Neural crest cell (in vitro differentiated cells): ENCODE measurements around the gene LIN7A. TPM values are rescaled to one million over a fixed set of nuclear protein-coding genes. Genes with fewer than 3 reads are reported as not detected.

Source experiments
- DNase-seq: peaks from one replicate; pipeline ENCODE4 v3.0.0; 2021; ENCODE audit warnings: low read depth, mixed read lengths, low spot score
- H3K27ac Mint-ChIP-seq: one replicate; pipeline ENCODE4 v1.8.0; 2021; ENCODE audit warnings: mild to moderate bottlenecking, mixed read lengths; ENCODE audit not compliant: unreplicated experiment
- H3K27me3 Mint-ChIP-seq: 2 replicates; pipeline ENCODE4 v1.8.0; 2021; ENCODE audit warnings: low read depth, mild to moderate bottlenecking, mixed read lengths
- H3K36me3 Mint-ChIP-seq: 2 replicates; pipeline ENCODE4 v1.8.0; 2021; ENCODE audit warnings: low read depth, mild to moderate bottlenecking, mixed read lengths
- H3K4me1 Mint-ChIP-seq: 2 replicates; pipeline ENCODE4 v1.8.0; 2021; ENCODE audit warnings: mixed read lengths
- H3K4me3 Mint-ChIP-seq: one replicate; pipeline ENCODE4 v1.8.0; 2021; ENCODE audit warnings: mild to moderate bottlenecking, mixed read lengths
- H3K9me3 Mint-ChIP-seq: 2 replicates; pipeline ENCODE4 v1.8.0; 2021; ENCODE audit warnings: mixed read lengths
- CTCF ChIP-seq: fragments of 200-600 bp; sonication (generic); conservative IDR thresholded peaks from 2 replicates; pipeline ENCODE4 v1.5.0; 2021; ENCODE audit warnings: antibody characterized with exemption, mild to moderate bottlenecking
- total RNA-seq: library from RNA; stranded (reverse); gene quantifications from 2 replicates; pipeline ENCODE4 v1.2.1, GENCODE V29; 2021

The LIN7A gene
- total RNA-seq, 1 donor from 2014 or later, result 5.8 TPM

GRCh38 chr12:80805106-80805505 lies 132.6 kb downstream of the LIN7A start:
- Mint-ChIP-seq H3K9me3 (no peaks in the 10 kb centered on the region), H3K36me3 (no peaks in the 10 kb centered on the region), H3K27me3 (no peaks in the 10 kb centered on the region), H3K27ac (no peak overlapping the region), H3K4me1 (no peaks in the 10 kb centered on the region), H3K4me3 (no peak overlapping the region)
- no peak for DNase-seq
- TF ChIP-seq CTCF, result no peak

GRCh38 chr12:80802652-80803400 lies 134.9 kb downstream of the LIN7A start:
- TF ChIP-seq CTCF, result no peak
- Mint-ChIP-seq H3K4me3 (no peak overlapping the region), H3K9me3 (no peaks in the 10 kb centered on the region), H3K27ac (no peak overlapping the region), H3K27me3 (no peaks in the 10 kb centered on the region), H3K4me1 (no peaks in the 10 kb centered on the region), H3K36me3 (no peaks in the 10 kb centered on the region)
- no peak for DNase-seq

GRCh38 chr12:80798281-80798680 lies 139.5 kb downstream of the LIN7A start:
- H3K27me3 Mint-ChIP-seq, result no peaks in the 10 kb centered on the region
- no peaks in the 10 kb centered on the region for H3K9me3 Mint-ChIP-seq
- no peak for TF ChIP-seq CTCF
- peaks cover 15% of the 10 kb centered on the region for H3K4me1 Mint-ChIP-seq
- peak overlapping the region; percentile 10 for H3K27ac Mint-ChIP-seq
- no peak for DNase-seq
- H3K4me3 Mint-ChIP-seq, result no peak overlapping the region
- H3K36me3 Mint-ChIP-seq, result no peaks in the 10 kb centered on the region

- peaks cover 15% of the 10 kb centered on the region for H3K4me1 Mint-ChIP-seq
- TF ChIP-seq CTCF, result no peak
- no peak overlapping the region for H3K4me3 Mint-ChIP-seq
- H3K36me3 Mint-ChIP-seq, result no peaks in the 10 kb centered on the region
- H3K9me3 Mint-ChIP-seq, result no peaks in the 10 kb centered on the region
- H3K27ac Mint-ChIP-seq, result no peak overlapping the region
- DNase-seq, result no peak
- no peaks in the 10 kb centered on the region for H3K27me3 Mint-ChIP-seq
Observed at GRCh38 chr12:80794551-80794950, 143.2 kb downstream of the LIN7A start.

- Mint-ChIP-seq H3K27me3 (no peaks in the 10 kb centered on the region), H3K4me1 (peaks cover 15% of the 10 kb centered on the region), H3K4me3 (no peak overlapping the region), H3K27ac (no peak overlapping the region), H3K36me3 (no peaks in the 10 kb centered on the region), H3K9me3 (no peaks in the 10 kb centered on the region)
- TF ChIP-seq CTCF, result no peak
- no peak for DNase-seq
Observed at GRCh38 chr12:80792861-80793260, 144.9 kb downstream of the LIN7A start.
